ENCODE measurements around the gene POLR1A.
"Not testable (repeated sequence)": the region's sequence is repeated elsewhere in the genome, so short reads cannot be mapped to it uniquely, and the experiment has no call there.

The POLR1A gene

GRCh38 chr2:85999061-85999831, 106.4 kb downstream of the POLR1A start:
- DNase-seq (ENCODE audit: low read depth in 1 of 2, low spot score in 1 of 2), result peak in 1 of 2 donors; percentile 27

GRCh38 chr2:85998071-85998991, 107.4 kb downstream of the POLR1A start:
- DNase-seq (ENCODE audit: low read depth in 1 of 2, low spot score in 1 of 2), result no peak

- DNase-seq (ENCODE audit: low read depth in 1 of 2, low spot score in 1 of 2), result no peak
Measured at GRCh38 chr2:85997017-85997970, 108.4 kb downstream of the POLR1A start.

- DNase-seq (ENCODE audit: low read depth in 1 of 2, low spot score in 1 of 2), result no peak
Measured at GRCh38 chr2:85996591-85996990, 109.1 kb downstream of the POLR1A start.

GRCh38 chr2:85995648-85996529, 109.8 kb downstream of the POLR1A start:
- no peak for DNase-seq (ENCODE audit: low read depth in 1 of 2, low spot score in 1 of 2)

- DNase-seq (ENCODE audit: low read depth in 1 of 2, low spot score in 1 of 2), result no peak
Measured at GRCh38 chr2:85994897-85995647, 110.6 kb downstream of the POLR1A start.

DNA sequence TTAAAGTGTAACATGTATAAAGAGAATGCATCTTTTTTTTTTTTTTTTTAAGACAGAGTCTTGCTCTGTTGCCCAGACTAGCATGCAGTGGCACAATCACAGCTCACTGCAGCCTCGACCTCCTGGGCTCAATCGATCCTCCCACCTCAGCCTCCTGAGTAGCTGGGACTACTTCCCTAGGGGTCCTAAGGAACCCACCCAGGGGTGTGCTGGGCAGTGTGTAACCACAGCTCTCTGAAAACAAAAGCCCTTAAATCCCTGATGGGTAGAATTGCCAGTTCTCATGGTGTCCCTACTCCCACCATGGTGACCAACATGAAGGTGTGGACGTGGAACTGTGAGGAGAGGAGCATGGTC, 111.3 kb downstream of the POLR1A start:
- no peak for DNase-seq (ENCODE audit: low read depth in 1 of 2, low spot score in 1 of 2)

GRCh38 chr2:85992611-85993010, 113.1 kb downstream of the POLR1A start:
- DNase-seq (ENCODE audit: low read depth in 1 of 2, low spot score in 1 of 2), result no peak

GRCh38 chr2:85992053-85992452, 113.6 kb downstream of the POLR1A start:
- not testable (repeated sequence) for DNase-seq (ENCODE audit: low read depth in 1 of 2, low spot score in 1 of 2)

- DNase-seq (ENCODE audit: low read depth in 1 of 2, low spot score in 1 of 2), result no peak
Measured at GRCh38 chr2:85990084-85990483, 115.6 kb downstream of the POLR1A start.

GRCh38 chr2:85989288-85989865, 116.3 kb downstream of the POLR1A start:
- DNase-seq (ENCODE audit: low read depth in 1 of 2, low spot score in 1 of 2), result no peak

DNA sequence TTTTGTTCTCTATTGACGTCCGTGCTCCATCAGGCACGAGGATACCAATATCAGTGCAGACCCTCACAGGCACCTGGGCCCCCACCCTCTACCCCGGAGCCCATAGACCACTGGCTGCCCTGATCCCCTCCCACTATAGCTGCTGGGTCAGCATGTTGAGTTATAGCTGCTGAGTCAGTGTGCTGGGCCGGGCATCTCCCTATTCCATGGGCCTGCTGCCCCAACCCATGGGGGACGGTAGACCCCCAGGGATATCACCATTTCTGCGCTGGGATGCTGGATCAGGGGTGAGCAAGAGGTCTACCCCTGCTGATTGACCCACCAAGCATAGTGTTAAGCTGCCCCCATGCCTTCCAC, 116.8 kb downstream of the POLR1A start:
- DNase-seq (ENCODE audit: low read depth in 1 of 2, low spot score in 1 of 2), result no peak

DNA sequence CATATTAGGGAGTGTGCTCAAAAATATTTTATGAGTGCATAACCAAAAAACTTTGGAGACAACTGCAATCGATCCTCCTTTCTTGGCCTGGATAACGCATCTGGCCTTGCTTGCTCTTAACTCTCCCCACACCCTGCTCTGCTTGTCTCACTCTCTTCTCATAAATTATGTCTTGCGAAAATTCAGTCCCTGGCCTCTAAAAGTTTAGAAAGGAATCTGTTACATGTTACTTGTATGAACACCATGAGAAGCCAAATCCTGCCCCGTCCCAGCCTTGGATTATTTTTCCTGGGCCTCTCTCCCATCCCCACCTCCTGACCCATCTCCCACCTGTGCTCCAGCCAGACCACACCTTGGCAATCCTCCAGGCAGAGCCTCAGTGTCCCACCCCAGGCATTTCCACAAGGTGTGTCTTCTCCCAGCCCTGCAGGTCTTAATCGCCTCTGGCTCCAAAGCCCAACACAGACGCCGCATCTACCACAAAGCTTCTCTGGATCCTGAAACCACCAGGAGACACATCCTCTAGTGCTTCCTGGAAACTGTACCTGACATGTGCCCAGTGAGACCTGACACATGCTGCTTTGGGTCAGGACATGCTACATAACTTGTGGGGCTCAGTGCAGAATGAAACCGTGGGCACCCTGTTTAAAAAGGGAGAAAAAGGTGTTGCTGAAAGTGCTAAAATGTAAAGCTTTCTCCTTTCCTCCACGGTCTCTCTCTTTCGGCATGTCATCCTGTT, 117.3 kb downstream of the POLR1A start:
- no peak for DNase-seq (ENCODE audit: low read depth in 1 of 2, low spot score in 1 of 2)

DNA sequence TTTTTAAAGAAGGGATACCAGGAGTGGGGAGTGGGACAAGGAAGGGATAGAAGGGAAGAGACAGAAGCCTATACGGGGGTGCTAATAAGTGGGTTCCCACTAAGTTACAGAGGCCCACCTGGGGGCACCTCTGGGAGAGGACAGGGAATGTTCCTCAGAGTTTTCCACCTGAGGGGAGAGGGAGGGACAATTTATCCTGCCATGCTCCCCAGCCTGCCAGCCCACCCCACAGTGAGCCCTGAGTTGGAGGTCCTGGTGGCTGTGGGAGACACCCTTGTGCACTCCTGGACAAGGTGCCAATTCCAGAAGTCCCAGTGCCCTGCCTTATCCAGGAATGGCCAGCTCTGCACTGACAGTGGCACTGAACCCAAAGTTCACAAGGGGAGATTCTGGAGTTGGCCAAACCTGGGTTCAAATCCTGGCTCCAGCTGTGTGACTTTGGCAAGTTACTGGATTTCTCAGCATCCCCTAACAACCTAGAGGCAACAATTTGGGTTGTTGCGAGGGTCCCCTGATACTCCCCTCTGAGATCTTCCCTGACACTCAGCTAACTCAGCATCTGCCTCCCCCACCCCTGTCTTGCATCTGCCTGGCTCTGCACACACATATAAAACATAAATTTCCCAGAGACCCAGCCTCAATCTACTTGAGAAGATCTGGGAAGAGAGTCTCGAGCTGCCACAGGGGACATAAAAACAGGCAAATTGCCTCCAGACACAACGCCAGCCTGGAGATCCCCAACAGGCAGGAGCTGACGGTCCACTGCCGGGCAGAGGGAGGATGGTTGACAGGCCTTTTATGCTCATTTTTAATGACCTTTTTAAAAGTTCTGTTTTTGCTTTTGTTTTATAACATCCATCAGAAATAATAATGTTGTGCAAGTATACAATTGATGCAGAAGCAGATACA, 118.2 kb downstream of the POLR1A start:
- DNase-seq (ENCODE audit: low read depth in 1 of 2, low spot score in 1 of 2), result no peak

DNA sequence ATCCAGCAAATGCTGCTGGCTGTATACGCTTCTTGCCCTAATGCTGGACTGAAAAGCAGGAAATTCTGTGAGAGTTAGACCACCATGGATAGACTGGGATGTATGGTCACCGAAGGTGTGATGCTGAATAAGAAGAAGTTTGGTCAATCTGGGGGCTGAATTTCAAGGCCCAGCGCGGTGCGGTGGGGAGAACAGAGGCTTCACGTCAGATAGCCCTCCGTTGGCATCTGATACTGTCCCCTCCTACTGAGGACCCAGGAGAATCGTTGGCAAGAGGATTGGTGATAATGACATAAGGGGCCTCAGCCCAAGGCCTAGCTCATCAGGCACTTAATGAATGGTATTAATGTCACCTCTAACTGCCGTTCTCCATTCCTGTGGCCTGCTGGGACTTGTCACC, 119.6 kb downstream of the POLR1A start:
- no peak for DNase-seq (ENCODE audit: low read depth in 1 of 2, low spot score in 1 of 2)

DNA sequence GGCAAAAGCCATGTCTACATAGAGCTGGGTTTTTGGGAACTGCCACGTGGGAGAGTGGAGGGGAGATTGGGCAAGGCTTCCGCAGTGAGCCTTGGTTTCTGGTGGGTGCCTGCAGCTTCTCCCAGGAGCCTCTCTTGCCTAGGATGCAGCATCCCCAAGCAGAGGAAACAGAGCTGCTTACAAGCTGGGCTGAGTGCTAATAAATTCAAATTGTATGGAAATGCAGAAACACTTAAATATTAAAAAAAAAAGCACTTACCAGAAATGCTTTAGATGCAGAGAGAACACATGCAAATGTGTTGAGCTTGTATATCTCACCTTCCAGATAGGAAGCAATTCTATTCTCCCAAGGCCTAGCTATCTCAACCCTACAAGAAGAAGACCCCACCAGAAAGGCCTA, 120.9 kb downstream of the POLR1A start:
- DNase-seq (ENCODE audit: low read depth in 1 of 2, low spot score in 1 of 2), result no peak

GRCh38 chr2:85983766-85984165, 121.9 kb downstream of the POLR1A start:
- no peak for DNase-seq (ENCODE audit: low read depth in 1 of 2, low spot score in 1 of 2)

Data from activated CD4-positive, alpha-beta T cell treated with anti-CD3 and anti-CD28 coated beads, Interleukin-2, amount 50 U/mL, for 24 hours (primary cell).